Stimulated activated CD8-positive, alpha-beta memory T cell treated with anti-CD3 and anti-CD28 coated beads, Interleukin-7, amount 100 ng/mL, for 48 hours (primary cell): Measurements from ENCODE around the gene DNM2.

Experiments
- DNase-seq, 2 donors: peaks; one replicate each; pipeline ENCODE4 v3.0.0-alpha.2; 2020; ENCODE audit warnings: low read depth in 1 of 2; ENCODE audit errors: extremely low read depth in 1 of 2

Gene DNM2

DNA sequence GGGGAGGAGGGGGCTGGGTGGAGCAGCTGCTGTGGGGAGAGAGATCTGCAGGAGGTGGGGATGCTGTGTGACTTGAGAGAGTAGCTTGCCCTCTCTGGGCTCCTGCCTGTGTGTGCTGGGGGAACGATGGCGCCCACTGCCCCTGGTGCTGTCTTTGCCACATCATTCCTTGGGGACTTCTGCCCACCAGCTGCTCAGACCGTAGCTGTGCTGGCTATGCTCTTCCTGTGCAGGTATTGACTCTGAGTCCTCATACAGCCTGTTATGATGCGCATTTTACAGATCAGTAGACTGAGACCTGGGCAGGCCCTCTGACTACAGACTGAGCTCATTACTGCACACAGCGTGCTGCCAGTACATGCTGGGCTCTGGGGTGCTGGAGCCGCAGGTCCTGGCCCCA lies 51.1 kb downstream of the DNM2 start:
- DNase-seq: no peak

DNA sequence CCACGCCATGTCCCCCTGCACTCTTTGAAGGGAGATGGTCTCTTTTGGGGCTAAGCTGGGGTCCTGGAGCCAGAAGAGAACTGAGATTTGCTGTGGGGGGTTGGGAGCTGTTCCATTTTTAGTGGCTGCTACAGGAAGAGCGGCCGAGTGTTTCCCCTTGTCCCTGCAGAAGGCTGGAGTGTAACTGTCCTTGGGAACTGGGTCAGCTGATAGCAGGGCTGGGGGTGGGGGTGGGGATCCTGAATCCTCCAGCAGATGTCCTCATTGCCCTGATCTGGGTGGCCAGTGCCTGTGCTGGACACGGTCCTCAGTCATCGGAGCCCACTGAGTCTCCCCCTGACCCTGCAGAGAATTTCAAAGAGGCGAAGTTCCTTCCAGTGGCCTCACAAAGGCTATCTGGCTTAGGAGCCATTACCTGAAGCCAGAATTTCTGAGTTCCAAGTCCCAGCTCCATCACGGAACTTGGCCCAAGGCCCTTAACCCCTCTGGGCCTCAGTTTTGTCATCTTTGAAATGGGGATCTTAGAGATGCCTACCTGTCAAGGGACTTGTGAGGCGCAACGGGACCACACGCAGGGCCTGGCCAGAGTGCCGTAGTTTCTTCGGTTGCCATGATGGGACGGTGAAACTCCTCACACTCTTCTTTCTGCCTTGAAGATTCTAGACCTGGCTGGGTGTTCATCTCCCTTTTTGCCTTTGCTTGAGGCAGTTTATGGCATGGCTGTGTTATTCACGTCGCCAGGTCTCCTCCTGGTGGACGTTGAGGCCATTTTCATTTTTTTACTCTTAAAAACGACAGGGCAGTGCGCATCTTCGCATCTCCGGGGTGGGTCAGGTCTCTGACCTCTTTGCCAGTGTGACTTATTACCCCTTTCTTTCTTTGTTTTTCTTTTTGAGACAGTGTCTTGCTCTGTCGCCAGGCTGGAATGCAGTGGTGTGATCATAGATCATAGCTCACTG lies 51.9 kb downstream of the DNM2 start:
- no peak for DNase-seq

DNA sequence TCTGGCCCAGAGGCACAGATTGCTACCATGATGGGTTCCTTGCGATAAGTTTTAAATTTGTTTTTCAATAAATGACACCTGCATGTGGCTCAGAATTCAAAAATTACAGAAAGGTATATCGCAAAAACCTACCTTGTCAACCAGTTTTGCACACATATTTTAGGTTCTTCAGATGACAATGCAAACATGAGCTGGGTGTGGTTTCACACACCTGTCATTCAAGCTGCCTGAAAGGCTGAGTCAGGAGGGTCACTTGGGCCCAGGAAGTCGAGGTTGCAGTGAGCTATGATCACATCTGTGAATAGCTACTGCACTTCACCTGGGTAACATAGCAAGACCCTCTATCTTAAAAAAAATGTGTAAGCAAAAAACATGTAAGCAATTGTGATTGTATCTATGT lies 56.1 kb downstream of the DNM2 start:
- DNase-seq: no peak

DNA sequence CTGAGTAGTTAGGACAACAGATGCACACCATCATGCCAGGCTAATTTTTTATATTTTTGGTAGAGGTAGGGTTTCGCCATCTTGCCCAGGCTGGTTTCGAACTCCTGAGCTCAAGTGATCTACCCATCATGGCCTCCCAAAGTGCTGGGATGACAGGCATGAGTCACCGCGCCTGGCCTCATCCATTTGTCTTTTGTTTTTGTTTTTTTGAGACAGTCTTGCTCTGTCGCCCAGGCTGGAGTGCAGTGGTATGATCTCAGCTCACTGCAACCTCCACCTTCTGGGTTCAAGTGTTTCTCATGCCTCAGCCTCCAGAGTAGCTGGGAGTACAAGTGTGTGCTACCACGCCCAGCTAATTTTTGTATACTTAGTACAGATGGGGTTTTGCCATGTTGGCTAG lies 57.0 kb downstream of the DNM2 start:
- no peak for DNase-seq

DNA sequence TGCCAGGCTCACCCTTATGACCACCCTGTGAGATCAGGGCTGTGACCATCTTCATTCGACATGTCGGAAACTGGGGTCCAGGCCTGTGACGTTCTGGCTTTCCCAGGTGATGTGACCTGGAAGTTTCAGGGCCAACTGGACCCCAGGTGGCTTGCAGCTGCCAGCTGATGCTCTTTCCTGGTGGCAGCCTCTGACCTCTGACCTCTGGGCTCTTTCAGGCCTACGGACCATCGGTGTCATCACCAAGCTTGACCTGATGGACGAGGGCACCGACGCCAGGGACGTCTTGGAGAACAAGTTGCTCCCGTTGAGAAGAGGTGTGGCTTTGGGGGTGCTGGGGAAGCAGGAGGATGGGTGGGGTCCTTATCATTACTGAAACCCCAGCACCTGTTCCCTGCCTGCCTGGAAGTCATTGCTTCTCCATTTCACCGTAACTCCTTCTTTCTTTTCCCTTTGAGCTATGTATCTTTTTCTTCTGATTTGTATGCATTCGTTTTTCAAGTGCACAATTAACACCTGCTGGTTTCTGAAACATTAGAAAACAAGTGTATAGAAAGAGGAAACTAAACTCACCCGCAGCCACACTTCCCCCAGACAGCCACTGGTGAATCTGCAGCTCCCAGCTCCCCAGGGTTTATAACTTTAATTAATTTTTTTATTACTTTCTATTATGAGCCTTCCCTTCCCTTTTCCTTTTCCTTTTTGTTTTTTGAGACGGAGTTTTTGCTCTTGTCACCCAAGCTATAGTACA lies 59.2 kb downstream of the DNM2 start:
- DNase-seq: no peak

DNA sequence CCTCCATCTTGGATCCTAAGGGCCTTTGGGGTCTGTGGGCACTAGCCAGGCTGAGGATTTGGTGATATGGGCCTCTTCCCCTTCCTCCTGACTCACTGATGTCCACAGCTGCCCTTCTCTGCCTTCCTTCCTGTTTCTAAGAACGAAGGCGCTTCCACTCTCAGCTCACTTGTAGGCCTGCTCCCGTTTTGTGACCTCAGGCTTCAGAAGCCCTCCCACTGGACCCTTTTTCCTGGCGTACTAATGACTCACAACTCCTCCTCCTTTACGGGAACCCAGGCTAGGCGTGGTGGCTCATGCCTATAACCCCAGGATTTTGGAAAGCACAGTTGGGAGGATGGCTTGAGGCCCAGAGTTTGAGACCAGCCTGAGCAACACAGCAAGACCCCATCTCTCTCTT lies 62.5 kb downstream of the DNM2 start:
- no peak for DNase-seq

DNA sequence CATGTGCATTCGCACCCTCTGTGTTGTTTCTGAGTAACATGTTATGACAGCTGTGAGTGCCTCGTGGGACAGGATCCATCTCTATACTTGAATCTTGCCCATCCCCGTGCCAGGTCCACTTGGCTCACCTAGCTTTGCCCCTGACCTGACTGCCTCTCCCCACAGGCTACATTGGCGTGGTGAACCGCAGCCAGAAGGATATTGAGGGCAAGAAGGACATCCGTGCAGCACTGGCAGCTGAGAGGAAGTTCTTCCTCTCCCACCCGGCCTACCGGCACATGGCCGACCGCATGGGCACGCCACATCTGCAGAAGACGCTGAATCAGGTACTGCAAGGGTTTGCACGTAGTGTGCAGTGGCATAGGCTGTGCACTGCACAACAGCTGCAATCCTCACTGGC lies 64.9 kb downstream of the DNM2 start:
- DNase-seq: no peak

DNA sequence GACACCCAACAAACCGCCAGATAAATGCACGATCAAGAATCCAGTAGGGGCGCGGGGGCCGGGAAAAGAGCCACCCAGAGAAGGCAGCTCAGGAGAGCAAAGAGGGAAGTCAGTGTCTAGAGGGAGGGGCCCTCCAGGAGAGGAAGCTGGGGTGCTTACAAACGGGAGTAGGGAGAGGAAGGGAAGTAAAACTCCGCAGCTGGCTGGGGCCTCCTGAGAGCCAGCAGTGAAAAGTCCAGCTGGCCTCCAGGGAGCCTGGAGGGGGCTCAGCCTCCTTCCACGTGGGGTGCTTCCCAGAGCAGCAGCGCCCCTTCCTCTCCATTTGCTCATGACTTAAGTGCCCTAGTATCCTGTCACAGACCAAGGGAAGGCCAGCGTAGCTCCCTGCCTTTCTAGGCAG lies 66.4 kb downstream of the DNM2 start:
- no peak for DNase-seq

DNA sequence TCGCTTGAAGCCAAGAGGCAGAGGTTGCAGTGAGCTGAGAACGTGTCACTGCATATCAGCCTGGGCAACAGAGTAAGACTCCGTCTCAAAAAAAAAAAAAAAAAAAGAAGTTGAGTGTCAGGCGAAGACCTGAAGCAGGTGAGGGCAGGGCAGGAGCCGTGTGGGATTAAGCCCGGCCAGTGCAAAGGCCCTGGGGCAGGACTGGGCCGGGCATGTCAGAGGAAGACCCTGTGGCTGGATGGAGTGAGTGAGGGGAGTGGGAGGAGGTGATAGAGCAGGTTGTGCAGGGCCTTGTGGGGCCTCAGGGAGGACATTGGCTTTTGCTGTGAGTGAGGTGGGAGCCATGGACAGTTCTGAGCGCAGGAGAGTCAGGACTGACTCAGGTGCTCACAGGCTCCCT lies 70.3 kb downstream of the DNM2 start:
- DNase-seq: no peak

DNA sequence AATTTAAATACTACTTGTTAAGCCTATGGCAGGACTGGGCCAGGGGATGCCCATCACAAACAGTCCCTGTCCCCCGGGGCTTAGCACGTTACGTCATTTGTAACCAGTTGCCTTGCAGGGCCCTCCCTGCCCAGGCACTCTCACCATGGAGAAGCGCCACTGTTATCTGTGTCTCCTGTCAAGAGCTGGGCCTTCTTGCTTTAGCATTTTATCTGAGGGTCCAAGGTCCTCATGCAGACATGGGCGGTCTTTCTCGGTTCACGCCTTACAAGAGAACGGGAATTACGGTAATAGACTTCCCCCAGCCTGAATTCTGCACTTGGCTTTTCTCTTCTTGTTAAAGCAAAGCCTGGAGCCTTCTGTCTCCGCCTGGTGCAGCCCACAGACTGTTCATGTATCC lies 72.0 kb downstream of the DNM2 start:
- DNase-seq: no peak

DNA sequence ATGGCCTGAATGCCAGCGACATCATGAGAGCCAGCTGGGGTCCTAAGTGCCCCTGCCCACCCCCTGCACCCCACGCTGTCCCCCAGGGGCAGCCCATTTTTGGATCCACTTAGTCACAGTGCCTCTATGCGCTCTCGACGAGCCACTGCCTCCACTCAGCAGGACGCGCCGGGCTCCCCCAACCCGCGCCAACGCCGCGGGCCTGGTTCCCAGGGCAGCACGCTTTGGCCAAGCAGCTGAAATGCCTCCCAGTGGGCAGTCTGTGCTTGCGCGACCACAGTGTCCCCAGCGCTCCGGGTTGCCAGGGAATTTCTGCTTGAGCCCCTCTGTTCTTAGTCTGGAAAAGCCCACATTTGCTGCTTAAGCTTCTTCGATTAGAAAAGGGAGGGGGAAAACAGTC lies 78.8 kb downstream of the DNM2 start:
- no peak for DNase-seq

DNA sequence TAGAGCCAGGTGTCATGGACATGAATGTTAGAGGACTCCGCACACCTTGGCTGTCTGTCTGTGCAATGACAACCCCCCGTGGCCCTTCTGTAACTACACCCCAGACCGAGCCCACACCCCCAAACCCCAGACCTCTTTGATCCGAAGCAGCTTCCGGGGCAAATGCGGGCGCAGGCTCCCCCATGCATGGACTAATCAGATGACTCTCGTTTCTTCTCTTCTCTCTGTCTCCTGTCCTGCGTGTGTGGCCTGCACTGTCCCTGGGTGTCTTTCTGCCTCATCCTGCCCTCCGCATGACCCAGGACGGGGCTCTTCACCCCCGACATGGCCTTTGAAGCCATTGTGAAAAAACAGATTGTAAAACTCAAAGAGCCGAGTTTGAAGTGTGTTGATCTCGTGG lies 79.2 kb downstream of the DNM2 start:
- peak in 1 of 2 donors; percentile 20 for DNase-seq

DNA sequence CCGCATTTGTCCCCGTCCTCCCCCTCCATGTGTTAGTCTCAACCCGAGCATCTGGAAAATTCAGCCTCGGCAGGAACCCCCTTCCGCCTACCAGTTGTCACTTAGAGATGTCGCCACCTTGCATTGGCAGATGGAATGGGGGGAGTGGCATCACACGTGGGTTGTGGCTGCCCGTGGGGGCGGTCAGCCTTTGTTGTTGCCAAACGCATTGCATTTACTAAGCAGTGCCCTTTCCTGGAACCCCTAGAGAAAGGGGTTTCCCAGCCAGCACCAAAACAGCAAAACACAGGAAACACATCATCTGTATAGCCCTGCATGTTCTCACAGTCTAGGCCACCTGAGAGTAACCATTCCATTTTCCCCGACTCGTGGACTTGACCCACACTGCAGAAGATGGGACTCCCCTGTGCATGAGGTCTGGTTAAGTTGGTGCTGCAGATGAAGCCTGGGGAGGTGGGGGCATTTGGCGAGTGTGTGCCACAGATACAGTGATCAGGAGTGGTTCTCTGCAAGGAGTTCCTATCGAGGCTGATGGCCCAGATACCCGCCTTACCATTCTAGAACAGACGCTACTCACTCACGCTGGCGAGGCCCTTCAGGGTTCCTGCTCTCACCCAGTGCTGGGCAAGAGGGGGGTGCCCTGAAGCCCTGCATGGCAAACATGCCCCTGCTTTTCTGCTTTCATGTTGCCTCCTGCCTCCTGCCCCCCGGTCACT lies 79.8 kb downstream of the DNM2 start:
- DNase-seq: peak; percentile 84 to 91

DNA sequence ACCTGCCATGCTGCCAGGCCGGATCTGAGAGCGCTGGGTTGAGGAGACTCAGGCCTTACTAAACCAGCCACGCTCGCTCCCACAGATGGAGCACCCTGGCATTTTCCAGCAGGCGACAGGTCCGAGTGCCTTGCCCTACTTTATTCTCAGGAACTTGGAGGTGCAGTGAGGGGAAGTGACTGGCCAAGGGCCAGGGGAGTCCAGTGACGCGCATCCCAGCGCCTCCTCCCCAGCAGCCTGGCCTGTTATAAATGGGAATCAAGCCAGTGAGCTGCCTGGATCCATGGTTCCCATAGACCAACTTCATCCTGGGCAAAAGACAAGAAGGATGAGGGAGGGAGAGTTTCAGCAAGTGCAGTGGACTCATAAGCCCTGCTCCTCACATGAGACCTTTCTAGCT lies 82.6 kb downstream of the DNM2 start:
- DNase-seq: no peak

DNA sequence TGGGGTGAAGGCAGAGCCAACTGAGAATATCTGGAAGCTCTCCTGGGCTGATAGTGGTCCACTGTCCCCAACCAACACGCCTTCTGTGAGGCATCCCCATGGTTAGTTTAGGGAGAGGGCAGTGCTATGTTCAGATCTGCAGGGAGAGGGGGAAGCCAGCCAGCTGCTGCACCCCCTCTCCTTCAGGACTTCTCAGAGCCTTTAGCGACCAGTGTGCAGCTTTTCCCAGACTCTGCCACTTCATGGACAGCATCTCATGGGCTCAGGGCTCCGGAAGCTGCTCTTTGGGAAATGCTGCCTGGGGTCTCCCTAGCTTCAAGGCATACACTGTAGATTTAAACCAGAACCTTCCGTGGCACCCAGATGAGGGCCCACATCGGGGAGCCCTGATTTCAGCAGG lies 84.6 kb downstream of the DNM2 start:
- DNase-seq: no peak

DNA sequence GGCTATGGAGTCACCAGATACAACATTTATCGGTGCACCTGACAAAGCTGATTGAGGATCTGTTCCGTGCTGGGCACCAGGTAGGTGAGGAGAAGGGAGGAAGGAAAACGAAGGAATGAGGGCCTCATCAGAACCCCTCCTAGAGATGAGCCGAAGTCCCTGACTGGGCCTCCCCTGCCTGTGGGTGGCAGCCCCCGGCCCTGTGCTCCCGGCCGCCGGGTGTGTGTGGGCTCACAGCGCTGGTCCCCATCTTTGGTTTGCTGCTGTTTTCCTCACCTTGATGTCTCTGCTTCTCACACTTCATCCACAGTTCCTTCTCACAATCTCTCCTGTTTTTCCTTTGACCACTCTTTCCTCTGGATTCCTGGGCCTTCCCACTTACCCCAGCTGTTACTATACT lies 85.4 kb downstream of the DNM2 start:
- DNase-seq: no peak

DNA sequence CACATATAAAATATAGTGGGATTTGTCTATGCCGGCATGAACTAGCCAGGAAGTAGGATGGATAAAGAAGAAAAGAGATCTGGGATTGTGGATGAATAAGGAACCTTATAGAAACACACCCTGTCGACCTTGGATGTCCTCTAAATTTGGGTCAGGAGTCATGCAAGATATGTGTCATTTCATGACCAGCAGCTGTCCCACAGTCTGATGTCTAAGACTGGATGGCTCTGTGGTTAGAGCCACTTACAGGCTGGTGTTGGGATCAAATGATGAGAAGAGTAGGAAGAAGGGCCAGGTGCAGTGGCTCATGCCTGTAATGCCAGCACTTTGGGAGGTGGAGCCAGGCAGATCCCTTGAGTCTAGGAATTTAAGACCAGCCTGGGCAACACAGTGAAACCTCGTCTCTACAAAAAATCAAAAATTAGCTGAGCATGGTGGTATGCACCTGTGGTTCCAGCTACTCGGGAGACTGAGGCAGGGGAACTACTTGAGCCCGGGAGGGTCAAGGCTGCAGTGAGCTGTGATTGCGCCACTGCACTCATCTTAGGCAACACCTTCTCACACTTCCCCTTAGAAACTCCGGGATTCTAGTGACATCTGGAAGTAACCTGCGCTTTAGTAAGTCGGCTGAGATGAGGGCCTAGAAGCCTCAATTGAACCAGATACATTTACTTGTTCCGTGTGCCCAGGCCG lies 87.3 kb downstream of the DNM2 start:
- no peak for DNase-seq

DNA sequence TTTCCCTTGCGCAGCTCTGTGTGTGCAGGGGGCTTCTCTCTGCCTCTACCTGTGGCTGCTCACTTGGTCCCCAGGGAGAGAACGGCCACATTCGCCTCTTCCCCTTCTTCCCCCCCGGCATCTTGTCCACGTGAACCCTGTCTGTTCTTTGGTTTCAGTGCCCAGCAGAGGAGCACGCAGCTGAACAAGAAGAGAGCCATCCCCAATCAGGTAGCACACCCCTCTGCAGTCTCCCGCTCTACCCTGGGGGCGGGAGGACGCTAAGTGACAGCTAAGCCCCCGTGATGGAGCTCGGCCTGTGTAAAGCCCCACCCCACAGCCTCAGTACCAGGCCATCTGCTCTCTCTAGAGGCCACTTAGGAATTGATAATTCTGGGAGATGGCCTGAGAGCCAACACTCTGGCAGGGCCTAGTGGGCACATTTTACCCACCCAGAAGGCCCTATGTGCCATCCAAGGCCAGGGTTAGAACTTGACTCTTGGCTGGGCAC lies 87.9 kb downstream of the DNM2 start:
- no peak for DNase-seq

DNA sequence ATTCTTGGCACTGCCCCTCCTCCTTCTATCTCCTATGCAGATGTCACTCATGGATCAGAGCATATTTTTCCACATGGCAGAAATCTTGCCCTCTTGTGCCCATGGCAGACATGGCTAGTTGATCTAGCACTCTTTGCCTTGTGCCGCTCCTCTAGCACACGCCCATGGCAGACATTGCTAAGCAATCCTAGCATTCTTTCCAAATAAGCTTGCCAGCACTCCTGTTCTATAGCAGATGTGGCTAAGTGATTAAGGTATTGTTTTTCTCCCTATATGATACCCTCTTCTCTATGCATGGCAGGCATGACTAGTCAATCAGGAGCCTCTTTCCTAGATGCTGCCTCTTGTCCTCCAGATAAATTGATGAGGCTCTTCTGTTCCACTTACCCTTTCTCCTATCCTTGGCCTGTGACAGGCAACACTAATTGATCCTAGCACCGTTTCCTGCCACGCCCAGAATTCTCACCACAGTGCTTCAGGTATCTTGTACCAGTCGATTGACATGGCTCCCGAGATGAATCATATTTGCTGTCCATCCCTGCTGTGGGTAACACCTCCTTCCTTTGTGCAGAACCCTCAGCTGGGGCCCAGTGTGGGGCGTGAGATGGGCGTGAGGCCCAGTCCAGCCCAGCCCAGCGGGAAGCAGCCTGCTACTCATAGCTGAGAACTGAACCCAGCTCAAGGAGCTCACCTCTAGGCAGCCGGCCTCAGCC lies 91.2 kb downstream of the DNM2 start:
- DNase-seq: peak; percentile 18 to 35

DNA sequence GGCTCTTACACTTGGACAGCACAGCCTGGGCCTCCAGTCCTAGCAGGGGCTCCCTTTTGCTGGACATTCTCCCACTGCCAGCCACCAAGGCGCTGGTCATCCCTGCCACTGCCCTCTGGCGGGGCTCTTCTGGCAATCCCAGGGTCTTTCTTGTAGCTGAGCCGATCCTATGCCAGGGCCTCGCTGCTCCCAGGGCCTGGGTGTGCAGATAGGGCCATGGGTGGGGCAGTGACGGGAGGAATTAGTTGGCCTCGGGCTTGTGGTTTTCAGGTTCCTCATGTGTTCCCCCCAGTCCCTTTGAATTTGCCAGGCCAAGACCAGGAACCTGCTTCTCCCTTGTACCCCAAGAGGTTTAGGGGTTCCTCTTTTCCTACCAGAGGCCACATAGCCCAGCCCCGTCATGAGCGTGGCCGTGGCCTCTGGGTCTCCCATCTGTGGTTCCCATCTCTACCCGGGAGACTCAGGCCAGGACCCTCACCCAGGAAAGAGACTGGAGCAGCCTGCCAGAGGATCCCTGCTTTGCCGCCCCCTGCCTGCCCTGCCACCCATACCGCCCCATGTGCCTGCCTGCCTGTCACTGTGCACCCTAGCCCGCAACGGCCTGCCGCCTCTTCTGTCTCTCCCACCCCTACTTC lies 91.9 kb downstream of the DNM2 start:
- no peak for DNase-seq
